Fibroblast of upper back skin (primary cell): ENCODE results near the gene HIGD1B.

ENCODE experiments used
- DNase-seq: peaks from one replicate; pipeline ENCODE4 v3.0.0-alpha.2; 2013

The HIGD1B gene

DNA sequence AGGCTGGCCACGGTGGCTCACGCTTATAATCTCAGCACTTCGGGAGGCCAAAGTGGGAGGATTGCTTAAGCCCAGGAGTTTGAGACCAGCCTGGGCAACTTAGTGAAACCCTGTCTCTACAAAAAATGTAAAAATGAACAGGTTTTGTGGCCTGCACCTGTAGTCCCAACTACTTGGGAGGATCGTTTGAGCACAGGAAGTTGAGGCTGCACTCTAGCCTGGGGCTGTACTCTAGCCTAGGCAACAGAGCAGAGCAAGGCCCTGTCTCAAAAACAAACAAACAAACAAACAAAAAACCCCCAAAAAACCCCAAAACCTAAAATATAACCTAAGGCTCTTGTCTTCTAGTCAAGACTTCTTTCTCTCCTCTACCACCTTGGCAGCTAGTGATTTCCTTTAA lies 7.4 kb upstream of the HIGD1B start:
- no peak for DNase-seq

DNA sequence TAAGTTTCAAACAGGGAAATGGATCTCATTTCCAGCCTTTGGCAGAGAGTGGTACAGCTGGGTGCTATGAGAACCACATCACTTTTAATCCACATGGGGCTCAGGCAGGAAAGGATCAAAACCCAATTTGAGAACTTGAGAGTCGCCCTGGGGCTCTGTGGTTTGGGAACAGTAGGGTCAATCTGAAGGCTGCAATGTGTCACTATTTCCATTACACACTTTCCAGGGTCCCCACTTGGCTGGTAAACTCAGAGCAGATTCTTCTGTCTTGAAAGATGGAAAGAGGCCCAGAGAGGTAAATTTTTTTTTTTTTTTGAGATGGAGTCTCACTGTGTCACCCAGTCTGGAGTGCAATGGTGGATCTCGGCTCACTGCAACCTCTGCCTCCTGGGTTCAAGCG lies 6.7 kb upstream of the HIGD1B start:
- DNase-seq, result no peak

DNA sequence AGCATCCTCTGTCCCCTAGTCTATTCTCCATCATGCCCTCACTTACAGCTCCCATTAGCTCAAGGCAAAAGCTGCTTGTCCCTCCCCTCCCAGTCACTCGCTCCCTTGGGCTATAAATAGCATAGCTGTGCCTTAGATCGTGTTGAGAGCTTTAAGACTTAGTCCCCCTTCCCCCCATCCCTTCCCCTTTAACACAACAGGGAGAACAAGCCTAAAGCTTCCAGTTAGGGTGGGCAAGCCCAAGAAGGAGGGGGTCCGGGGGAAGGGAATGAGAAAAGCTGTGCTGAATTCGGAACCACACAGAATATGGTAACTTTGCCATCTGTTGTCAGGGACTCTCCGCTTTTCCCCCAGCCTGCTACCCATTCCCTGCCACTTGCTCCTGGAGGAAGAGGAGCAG lies 4.9 kb upstream of the HIGD1B start:
- DNase-seq, result peak; percentile 24

DNA sequence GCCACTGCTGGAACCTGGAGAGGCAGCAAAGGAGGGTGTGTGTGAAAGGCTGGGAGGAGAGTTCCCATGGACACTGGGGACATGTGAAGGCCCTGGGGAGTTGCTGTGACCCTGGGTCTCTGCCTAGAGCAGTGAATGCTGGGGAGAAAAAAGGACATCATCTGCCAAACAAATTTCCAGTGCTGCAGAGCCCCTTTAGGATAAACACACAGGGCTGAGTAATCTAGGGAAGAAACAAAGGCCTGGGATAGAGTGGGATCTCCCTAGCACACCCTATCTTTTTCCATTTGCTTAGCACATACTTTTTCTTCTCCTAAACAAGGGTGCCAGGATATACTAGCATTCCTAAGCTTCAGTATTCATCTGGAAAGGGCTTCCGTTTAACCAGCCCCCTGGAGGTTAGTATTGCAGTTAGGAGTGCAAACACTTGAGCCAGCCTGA lies 3.3 kb upstream of the HIGD1B start:
- peak; percentile 46 for DNase-seq

DNA sequence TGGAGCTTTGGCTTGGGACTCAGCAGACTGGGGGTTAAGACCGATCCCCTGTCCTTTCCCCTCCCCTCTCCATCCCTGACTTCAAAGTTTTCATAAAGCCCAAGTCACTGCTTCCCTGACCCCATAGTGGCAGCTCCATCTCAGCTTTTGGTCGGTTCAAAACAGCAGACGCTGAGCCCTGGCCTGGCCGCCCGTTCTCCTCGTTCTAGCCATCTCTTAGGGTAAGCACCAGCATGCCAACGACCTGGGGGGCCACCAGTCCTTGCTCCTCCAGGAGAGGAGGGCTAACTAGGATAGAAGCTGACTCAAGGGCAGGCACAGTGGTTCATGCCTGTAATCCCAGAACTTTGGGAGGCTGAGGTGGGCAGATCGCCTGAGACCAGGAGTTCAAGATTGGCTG lies 1.5 kb upstream of the HIGD1B start:
- DNase-seq, result no peak

DNA sequence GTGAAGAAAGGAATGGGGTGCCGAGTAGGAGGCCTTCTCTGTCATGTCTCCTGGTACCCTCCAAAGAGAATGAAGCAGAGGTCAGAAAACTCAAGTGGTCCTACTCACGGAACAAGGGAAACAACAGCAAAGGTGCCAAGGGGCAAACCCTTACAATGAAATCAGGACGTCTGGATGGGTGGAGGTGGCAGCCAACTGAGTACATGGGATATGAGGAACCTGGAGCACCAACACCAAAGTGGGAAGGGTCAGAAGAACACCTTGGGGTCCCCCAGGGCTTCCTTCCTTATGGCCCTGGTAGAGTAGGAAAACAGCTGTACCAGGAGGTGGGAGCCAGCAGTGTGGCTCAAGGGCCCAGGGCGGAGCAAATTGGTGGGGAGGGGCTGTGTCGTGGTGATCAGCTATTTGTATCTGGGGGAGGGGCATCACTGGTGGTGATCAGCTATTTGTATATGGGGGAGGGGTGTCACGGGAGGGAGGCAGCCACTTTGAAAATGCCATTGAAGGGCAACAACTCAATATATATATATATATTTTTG lies 643 bp downstream of the HIGD1B start:
- no peak for DNase-seq

DNA sequence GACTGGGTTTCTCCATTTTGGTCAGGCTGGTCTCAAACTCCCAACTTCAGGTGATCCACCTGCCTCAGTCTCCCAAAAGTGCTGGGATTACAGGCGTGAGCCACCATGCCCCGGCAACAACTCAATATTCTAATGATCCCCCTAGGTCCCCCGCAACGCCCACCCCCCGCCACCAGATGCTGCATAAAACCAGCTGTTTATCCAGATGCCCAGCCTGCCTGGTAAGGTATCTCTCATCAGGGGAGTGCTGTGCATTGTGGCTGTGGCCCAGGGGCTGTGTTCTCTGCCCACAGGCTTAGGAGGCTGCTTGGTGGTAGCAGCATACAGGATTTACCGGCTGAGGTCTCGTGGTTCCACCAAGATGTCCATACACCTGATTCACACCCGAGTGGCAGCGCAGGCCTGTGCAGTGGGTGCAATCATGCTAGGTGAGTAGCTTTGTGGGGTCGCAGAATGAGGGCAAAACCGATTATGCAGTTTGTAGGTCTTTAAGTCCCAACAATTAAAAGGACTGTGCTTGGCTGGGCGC lies 1.3 kb downstream of the HIGD1B start:
- DNase-seq, result no peak

DNA sequence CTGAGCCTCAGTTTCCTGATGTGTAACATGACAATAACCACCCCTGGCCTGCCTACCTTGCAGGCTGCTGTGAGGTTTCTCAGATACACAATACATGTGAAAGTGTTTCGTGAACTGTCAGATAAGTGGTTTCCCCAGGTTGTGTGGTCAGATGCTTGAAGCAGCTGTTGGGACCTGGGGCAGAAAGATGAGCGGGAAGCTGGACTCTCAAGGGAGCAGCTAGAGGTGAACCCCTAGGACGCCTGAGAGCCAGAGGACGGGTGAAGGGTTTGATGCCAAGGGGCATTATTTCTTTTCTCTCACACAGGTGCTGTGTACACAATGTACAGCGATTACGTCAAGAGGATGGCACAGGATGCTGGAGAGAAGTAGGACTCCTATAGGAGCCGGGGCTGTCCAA lies 2.3 kb downstream of the HIGD1B start:
- no peak for DNase-seq

DNA sequence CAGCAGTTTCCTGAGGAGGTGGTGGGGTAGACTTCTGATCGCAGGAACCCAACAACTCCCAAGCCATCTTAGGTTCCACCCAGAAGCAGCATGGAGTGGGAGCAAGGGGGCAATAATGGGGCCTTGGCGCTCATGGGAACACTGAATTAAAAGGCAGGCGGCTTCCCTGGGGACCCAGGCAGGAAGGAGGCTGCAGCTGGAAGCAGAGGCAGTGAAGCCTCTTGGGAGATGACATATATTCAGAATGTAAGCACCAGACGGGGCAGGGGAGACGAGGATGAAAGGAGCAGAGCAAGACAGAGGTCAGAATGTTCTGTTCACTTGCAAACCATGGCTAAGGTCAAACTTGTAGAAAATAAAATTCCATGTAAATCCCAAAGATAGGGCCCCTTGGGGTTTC lies 2.9 kb downstream of the HIGD1B start:
- DNase-seq, result no peak

DNA sequence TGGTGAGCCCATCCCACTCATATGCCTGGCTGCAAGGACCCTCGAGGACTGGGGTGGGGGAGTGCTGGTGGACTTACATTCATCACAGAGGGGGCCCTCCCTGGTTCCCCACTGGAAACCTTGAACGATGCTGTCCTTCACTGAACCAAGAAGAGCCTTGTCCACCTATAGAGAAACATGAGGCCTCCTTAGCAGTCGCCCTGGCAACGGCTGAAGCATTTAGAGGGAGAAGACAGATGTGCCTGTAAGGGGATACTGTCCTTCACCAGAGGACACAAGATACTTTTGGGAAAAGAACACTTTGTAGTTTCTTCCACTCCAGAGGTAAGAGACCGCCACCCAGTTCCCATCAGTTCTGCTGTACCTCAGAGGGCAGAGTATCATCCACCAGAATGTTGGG lies 6.5 kb downstream of the HIGD1B start:
- DNase-seq, result no peak

DNA sequence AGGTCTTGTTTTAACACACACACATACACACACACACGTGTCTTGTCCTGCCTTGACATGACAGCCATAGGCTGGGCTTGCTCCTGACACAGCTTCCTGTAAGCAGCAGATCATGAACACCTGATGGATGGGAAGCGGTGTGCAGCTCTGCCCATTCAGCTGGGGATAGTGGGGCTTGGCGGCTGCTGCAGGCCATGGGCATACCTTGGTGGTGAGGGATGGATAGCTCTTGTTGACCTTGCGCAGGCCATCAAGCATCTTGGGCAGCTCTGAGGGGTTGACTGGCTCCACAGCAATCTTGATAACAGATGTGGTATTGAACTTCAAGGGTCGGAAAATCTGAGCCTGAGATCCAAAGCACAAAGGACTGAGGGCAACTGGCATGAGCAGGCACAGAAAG lies 12.0 kb downstream of the HIGD1B start:
- no peak for DNase-seq

DNA sequence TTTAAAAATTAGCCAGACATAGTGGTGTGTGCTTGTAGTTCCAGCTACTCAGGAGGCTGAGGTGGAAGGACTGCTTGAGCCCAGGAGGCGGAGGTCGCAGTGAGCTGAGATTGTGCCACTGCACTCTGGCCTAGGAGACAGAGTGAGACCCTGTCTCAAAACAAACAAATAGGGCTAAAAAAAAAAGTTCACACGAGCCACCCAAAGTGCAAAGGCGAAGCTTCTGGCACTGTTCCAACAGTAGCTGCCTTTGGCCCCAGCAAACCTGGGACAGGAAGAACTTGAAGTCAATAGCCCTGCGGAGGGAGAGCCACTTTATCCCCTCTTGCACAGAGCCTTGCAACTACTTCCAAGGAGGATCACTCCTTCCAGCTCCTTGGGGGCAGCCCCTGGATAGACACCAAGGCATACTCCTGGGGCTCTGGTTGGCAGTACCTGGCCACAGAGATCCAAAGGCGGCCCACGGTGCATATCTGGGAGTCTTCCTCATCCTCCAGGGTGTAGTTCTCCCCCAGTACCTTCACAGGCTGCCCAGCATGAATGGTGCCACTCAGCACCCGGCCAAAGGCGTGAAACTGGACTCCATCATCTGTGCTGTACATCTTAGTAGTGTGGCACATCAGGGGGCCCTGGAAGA lies 14.7 kb downstream of the HIGD1B start:
- no peak for DNase-seq

DNA sequence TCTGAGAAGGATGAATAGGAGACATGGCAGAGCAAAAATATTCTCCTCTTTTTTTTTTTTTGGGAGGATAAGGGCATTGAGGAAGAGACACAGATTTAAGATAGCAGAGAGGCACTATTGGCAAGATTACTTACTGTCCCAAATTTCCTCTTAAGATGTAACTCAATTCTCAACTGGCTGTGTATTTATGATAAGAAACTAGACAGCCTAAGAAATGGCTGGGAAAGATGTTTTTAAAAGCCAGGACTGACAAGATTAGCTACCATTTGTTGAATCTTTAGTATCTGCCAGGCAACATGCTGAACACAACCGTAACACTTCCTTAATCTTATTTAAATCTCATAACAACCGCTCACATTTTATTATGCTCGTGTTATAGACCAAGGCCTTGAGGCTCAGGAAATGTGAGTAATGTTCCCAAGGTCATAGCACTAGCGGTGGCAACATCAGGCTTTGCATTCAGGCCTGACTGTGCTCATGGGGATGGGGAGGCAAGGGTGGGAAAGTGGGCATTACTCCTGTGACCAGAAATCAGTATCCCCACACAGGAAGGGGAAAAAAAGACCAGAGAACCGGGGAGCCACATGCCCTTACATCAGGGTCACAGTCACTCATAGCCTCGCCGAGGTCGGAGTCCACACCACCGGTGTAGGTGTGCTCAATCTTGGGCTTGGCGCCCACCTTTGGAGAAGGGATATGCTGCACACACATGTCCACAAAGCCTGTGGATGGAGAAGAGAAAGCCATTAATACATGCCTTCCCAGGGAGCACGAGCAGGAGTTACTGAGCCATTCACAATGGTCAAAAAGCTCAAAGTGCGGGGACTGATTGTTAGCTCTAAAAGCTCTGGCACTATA lies 15.6 kb downstream of the HIGD1B start:
- DNase-seq, result no peak

DNA sequence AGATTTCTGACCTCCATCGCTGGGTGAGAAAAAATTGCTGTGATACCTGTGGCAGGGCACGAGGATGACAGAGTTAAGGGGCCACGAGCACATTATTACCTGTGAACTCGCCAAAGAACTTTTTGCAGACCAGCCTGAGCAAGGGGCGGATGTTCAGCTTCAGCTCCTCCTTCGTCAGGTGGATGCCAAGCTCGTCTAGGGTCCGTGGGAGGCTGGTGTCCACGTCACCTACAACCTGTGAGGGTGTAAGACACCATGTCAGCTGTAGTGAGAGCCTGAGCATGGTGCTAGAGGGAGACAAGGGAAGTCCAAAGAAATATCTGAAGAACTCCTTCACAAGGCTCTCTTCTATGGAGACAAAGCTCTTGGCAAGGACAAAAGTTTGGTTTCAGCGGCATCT lies 17.1 kb downstream of the HIGD1B start:
- no peak for DNase-seq

DNA sequence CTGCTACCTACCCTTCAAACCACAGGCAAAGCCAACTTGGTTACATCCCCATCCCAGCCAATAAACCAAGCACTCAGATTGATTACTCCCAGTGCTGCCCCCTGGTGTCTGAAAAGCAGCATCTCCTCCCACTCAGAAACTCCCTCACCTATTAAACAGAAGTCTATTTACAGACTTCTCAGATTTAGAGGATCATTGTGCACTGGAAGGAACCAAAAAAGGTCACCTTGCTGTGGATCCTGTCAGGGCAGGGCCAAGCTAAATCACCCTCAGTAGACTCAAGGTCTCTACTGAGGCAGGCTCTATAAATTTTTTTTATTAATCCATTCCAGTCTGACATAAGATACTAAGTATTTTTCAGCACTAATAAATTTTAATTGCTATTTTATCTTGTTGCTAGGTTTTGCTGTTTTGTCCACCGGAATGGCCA lies 17.6 kb downstream of the HIGD1B start:
- DNase-seq, result peak; percentile 81

DNA sequence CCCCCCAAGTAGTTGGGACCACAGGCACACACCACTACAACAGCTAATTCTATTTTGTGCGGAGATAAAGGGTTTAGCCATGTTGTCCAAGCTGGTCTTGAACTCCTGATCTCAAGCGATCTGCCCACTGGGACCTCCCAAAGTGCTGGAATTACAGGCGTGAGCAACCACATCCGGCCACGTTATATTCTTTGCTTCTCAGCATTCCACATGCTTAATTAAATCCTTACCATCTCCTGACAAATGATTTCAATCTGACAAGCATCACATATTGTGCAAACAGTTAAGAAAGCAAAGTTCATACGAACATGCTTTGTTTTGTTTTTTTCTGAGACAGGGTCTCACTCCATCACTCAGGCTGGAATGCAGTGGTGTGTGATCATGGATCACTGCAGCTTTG lies 18.2 kb downstream of the HIGD1B start:
- peak; percentile 85 for DNase-seq

DNA sequence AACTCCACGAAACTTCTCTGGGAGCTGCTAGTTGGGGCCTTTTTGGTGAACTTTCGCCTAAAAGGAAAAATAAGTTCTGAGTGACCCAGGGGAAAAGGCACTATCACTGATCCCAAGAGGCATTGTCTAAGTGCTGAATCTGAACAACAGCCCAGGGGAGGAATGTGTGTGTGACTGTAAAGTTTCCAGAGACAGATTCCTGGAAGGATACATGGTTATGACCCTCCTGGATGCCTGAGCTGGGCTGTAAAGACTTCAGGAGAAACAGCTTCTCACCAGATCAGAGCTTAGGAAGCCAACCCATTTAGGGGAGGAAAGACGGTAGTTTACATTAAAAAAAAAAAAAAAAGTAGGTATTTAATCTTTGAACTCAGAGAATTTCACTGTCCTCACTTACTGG lies 20.2 kb downstream of the HIGD1B start:
- DNase-seq, result no peak

DNA sequence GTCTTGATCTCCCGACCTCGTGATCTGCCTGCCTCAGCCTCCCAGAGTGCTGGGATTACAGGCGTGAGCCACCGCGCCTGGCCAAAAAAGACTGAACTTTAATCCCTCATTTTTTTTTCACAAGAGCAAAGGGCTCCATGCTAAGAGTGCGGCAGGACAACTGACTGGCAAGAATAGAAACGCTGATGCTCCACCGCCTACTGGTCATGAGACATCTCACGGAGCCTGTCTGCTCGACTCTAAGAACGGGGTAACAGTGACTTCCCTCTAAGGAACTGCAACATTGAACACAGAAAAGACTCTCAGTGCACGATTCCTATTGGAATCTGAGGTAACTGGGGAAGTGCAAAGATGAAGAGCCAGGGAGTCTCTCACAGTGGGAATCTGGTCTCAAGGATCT lies 23.9 kb downstream of the HIGD1B start:
- no peak for DNase-seq

DNA sequence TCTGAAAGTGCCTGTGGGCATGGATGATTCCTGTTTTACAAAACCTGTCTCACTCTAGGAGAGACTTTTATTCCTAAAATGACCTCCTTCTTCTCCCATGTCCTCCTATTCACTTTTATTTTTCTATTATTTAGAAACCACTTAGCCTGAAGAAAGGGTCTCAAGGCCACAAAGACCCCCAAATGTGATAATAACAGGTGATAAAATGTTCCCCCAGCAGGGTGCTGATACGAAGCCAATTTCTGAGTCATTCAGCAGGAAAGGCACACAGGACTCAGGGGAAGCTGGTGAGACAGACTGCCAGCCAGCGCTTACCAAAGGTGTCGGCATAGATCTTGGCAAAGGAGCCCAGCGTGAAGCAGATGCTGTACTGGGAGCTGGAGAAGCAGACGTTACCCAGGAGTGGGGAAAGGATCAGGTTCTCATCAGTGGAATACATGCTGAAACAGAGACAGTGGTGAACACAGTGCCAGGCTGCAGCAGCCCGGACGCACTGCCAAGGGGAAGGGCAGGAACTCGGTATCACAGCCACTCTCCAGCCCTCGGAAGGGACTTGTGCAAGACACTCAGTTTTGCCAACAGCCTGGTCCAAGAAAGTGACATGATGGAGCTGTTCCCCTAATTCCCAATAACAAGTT lies 24.6 kb downstream of the HIGD1B start:
- DNase-seq, result no peak

DNA sequence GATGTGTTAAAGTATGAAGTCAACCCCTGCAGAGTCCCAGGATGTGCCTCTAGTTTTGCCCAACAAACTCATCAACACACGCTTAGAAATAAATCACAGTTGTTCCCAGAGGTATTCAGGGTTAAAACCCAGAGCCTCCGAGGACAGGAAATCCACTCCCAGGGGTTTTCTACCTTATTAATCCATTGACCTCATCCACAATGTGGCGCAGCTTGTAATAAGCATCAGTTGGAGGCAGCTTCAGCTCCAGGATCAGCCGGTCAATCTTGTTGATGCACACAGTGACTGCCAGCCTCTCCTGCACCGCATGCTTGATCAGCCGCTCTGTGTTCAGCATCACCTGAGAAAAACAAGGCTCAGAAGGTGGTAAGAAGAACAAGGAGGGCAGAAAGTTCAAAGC lies 28.1 kb downstream of the HIGD1B start:
- DNase-seq, result no peak

DNA sequence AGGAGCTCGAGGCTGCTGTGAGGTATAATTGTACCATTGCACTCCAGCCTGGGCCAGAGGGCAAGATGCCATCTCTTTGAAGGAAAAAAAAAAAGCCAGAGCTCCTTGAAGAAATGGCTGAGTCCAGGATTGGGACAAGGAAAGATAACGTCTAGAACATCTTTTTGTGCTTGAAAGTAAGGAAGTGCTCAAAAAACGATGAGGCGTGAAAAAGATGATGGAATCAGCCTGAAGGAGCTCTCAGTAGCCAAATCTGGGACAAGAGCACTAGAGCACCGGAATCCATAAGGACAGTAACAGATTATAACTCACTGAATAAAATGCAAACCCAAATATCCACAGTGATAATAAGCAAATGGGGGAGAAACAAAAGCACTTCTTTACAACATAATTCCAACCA lies 29.4 kb downstream of the HIGD1B start:
- no peak for DNase-seq

DNA sequence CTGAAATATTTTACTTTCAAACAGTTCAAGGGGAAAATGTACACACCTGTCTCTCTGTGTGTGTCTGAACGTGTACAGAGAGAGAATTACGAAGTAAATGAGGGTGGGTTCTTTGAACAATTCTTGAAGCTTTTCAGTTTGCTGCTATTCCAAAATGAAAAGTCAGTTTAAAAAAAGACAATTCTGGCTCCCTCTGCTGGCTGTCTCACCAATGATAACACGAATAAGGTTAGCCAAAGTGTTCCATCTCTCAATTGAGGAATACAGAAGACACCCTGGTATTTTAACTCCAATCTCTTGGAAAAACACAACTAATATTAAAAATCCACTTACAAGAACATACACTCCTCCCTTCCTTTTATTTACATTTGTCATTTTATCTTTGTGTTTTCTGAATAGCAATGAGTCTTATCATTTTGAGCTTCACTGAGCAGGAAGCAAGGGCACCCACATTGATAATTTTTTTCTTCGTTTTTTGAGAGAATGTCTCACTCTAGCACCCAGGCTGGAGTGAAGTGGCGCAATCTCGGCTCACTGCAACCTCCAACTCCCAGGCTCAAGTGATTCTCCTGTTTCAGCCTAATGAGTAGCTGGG lies 31.0 kb downstream of the HIGD1B start:
- peak; percentile 39 for DNase-seq

DNA sequence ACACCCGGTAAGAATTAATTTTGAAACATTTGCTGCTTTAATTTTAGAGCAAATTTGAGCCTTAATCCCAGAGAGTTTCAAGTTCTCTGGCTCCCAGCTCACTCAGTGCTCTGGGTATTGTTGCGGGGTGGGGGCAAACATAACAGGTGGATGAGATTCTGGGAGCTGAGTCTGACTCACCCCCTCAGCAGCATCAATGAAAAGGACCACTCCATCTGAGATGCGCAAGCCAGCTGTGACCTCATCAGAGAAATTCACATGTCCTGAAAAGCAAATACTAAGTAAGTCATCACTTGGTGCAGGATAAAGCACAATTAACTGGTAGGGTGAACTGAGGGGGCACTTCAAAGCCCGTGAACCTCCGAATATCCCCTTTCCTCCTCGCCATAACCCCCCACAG lies 31.7 kb downstream of the HIGD1B start:
- no peak for DNase-seq
